Common myeloid progenitor, CD34-positive (primary cell): ENCODE results near the gene PLEKHA6.

Experiments
- CTCF ChIA-PET: fragments of 350-600 bp; sonication (Branson Sonifier 250); formaldehyde crosslinking; loops from one replicate; lab custom pipeline; 2021; ENCODE audit warnings: antibody characterized with exemption; lab: Charles Lee
- POLR2A ChIA-PET: fragments of 350-600 bp; sonication (Branson Sonifier 250); formaldehyde crosslinking; loops from one replicate; lab custom pipeline; 2021; ENCODE audit warnings: antibody characterized with exemption; lab: Charles Lee
- DNase-seq, 3 donors: peaks; one replicate each; pipeline versions ENCODE4 v3.0.0 to v3.0.0-alpha.2; 2013
- H3K27ac ChIP-seq, 2 experiments: 1 replicate in 1 of 2; 2 replicates in 1 of 2; pipeline ENCODE4 v1.7.0; 2013; ENCODE audit warnings: inconsistent platforms in 2 of 2, low read length in 2 of 2, mild to moderate bottlenecking in 2 of 2, low read depth in 1 of 2, moderate library complexity in 1 of 2; ENCODE audit not compliant: severe bottlenecking in 2 of 2, insufficient read depth in 1 of 2, poor library complexity in 1 of 2
- H3K27me3 ChIP-seq, 5 experiments: replicated peaks in 2 of 5; 1 replicate in 3 of 5; 2 replicates in 2 of 5; pipeline versions ENCODE4 v1.6.1 to v1.7.0; 2013; ENCODE audit warnings: low read length in 4 of 5, mild to moderate bottlenecking in 2 of 5, moderate library complexity in 2 of 5, inconsistent platforms in 1 of 5; ENCODE audit not compliant: insufficient read depth in 5 of 5, control insufficient read depth in 4 of 5
- H3K36me3 ChIP-seq, 4 experiments: 1 replicate in 2 of 4; 2 replicates in 2 of 4; pipeline versions ENCODE4 v1.6.1 to v1.7.0; 2013; ENCODE audit warnings: low read length in 3 of 4, control low read depth in 1 of 4, mild to moderate bottlenecking in 1 of 4; ENCODE audit not compliant: control insufficient read depth in 4 of 4, insufficient read depth in 4 of 4
- H3K4me1 ChIP-seq, 4 experiments: 1 replicate in 3 of 4; 2 replicates in 1 of 4; pipeline versions ENCODE4 v1.6.1 to v1.7.1; 2013; ENCODE audit warnings: low read length in 3 of 4, mild to moderate bottlenecking in 3 of 4, control low read depth in 1 of 4, inconsistent platforms in 1 of 4, moderate library complexity in 1 of 4; ENCODE audit not compliant: control insufficient read depth in 4 of 4, insufficient read depth in 4 of 4; ENCODE audit errors: control extremely low read depth in 1 of 4
- H3K4me3 ChIP-seq, 7 experiments: 1 replicate in 4 of 7; 2 replicates in 3 of 7; pipeline versions ENCODE4 v1.5.1 to v1.7.0; 2013; ENCODE audit warnings: mild to moderate bottlenecking in 7 of 7, low read length in 6 of 7, moderate library complexity in 6 of 7, inconsistent platforms in 2 of 7, low read depth in 2 of 7, control low read depth in 1 of 7; ENCODE audit not compliant: insufficient read depth in 4 of 7, control insufficient read depth in 1 of 7; ENCODE audit errors: extremely low read depth in 1 of 7
- H3K9me3 ChIP-seq, 5 experiments: 1 replicate in 4 of 5; 2 replicates in 1 of 5; pipeline versions ENCODE4 v1.6.1 to v1.7.1; 2013; ENCODE audit warnings: low read length in 4 of 5, mild to moderate bottlenecking in 2 of 5, inconsistent platforms in 1 of 5, low read depth in 1 of 5, moderate library complexity in 1 of 5; ENCODE audit not compliant: control insufficient read depth in 4 of 5, insufficient read depth in 2 of 5; ENCODE audit errors: control extremely low read depth in 1 of 5
- WGBS: methylation state at CpG from one replicate; pipeline ENCODE4 v1.1.5; 2013; ENCODE audit not compliant: insufficient coverage; 5-methylcytosine and 5-hydroxymethylcytosine counted together

PLEKHA6 gene

GRCh38 chr1:204284929-204285328, 74.8 kb downstream of the PLEKHA6 start:
- Histone ChIP-seq H3K27ac (no peak overlapping the region), H3K36me3 (no peaks in the 10 kb centered on the region), H3K4me1 (peaks cover 14 to 61% (median 52%) of the 10 kb centered on the region in 4 experiments), H3K27me3 (no peaks in the 10 kb centered on the region), H3K4me3 (no peak overlapping the region), H3K9me3 (no peaks in the 10 kb centered on the region)
- ChIA-PET POLR2A (no interaction called here), CTCF (interaction anchor here (0.7 to 10.2 kb wide), 7 partner anchors 11 to 77 kb away, joined by 3 to 79 read pairs (median 4); partner anchors contain the start of gene PLEKHA6)
- WGBS = 100% methylated on average over 1 of the region's 2 CpGs
- no peak for DNase-seq

- POLR2A ChIA-PET = no interaction called here
- peaks cover 18 to 60% (median 52%) of the 10 kb centered on the region in 4 experiments for H3K4me1 ChIP-seq
- H3K9me3 ChIP-seq = no peaks in the 10 kb centered on the region
- 92% methylated on average over 4 of the region's 9 CpGs for WGBS
- CTCF ChIA-PET = interaction anchor here (0.9 to 10.2 kb wide), 11 partner anchors 11 to 124 kb away, joined by 3 to 79 read pairs (median 4); partner anchors contain the start of gene PLEKHA6
- no peak overlapping the region for H3K4me3 ChIP-seq
- DNase-seq = no peak
- H3K27ac ChIP-seq = no peak overlapping the region
- H3K27me3 ChIP-seq = no peaks in the 10 kb centered on the region
- H3K36me3 ChIP-seq = no peaks in the 10 kb centered on the region
Measured at GRCh38 chr1:204283711-204284651, 75.7 kb downstream of the PLEKHA6 start.

GRCh38 chr1:204282761-204283221, 76.9 kb downstream of the PLEKHA6 start:
- ChIA-PET POLR2A (no interaction called here), CTCF (interaction anchor here (0.9 to 10.2 kb wide), 13 partner anchors 9 to 125 kb away, joined by 3 to 79 read pairs (median 4); partner anchors contain the start of gene PLEKHA6)
- no peaks in the 10 kb centered on the region for H3K36me3 ChIP-seq
- H3K27me3 ChIP-seq = no peaks in the 10 kb centered on the region
- H3K4me3 ChIP-seq = no peak overlapping the region
- H3K4me1 ChIP-seq = peaks cover 21 to 60% (median 49%) of the 10 kb centered on the region in 4 experiments
- WGBS = 99% methylated on average over 8 of the region's 11 CpGs
- DNase-seq = no peak
- no peak overlapping the region for H3K27ac ChIP-seq
- no peaks in the 10 kb centered on the region for H3K9me3 ChIP-seq

GRCh38 chr1:204280099-204280961, 79.4 kb downstream of the PLEKHA6 start:
- Histone ChIP-seq H3K27ac (no peak overlapping the region), H3K4me1 (peaks cover 12 to 51% (median 31%) of the 10 kb centered on the region in 4 experiments), H3K4me3 (no peak overlapping the region), H3K36me3 (no peaks in the 10 kb centered on the region), H3K27me3 (no peaks in the 10 kb centered on the region), H3K9me3 (no peaks in the 10 kb centered on the region)
- WGBS = 93% methylated on average over 3 of the region's 5 CpGs
- CTCF ChIA-PET = interaction anchor here (0.8 to 10.2 kb wide), 3 partner anchors 21 to 81 kb away, joined by 3 to 79 read pairs (median 15); partner anchors contain the start of gene PLEKHA6
- DNase-seq = no peak
- POLR2A ChIA-PET = no interaction called here

GRCh38 chr1:204278958-204279357, 80.8 kb downstream of the PLEKHA6 start:
- peak in 2 of 3 donors; percentile 37 to 49 for DNase-seq
- WGBS = 14% methylated on average over 1 of the region's 4 CpGs
- Histone ChIP-seq H3K4me3 (peak overlapping the region in 2 of 7 experiments; percentile 25 to 50), H3K27me3 (no peaks in the 10 kb centered on the region), H3K9me3 (no peaks in the 10 kb centered on the region), H3K4me1 (peaks cover 11 to 52% (median 38%) of the 10 kb centered on the region in 4 experiments), H3K36me3 (no peaks in the 10 kb centered on the region), H3K27ac (peak overlapping the region in 1 of 2 experiments; percentile 6)
- CTCF ChIA-PET = interaction anchor here (0.7 to 10.2 kb wide), 11 partner anchors 9 to 168 kb away, joined by 3 to 79 read pairs (median 4); partner anchors contain the start of gene PLEKHA6
- POLR2A ChIA-PET = interaction anchor here (0.7 kb wide), 1 partner anchor 11 kb away, joined by 3 read pairs; no protein-coding TSS in a partner anchor

GRCh38 chr1:204278251-204278650, 81.5 kb downstream of the PLEKHA6 start:
- Histone ChIP-seq H3K27ac (peak overlapping the region in 1 of 2 experiments; percentile 6), H3K4me3 (no peak overlapping the region), H3K36me3 (no peaks in the 10 kb centered on the region), H3K27me3 (no peaks in the 10 kb centered on the region), H3K4me1 (peaks cover 11 to 54% (median 41%) of the 10 kb centered on the region in 4 experiments), H3K9me3 (no peaks in the 10 kb centered on the region)
- DNase-seq = peak; percentile 61 to 85 (median 82)
- WGBS = 79% methylated on average over 2 of the region's 4 CpGs
- ChIA-PET CTCF (interaction anchor here (0.7 to 10.2 kb wide), 10 partner anchors 10 to 168 kb away, joined by 3 to 79 read pairs (median 4); partner anchors contain the start of gene PLEKHA6), POLR2A (no interaction called here)
